Adrenal gland (tissue), 5 donors: Measurements from ENCODE around the gene KMT2E.

Experiments
- CTCF ChIP-seq, 6 experiments: fragments of 450-650 bp in 4 of 6; fragments of 200-600 bp in 2 of 6; sonication (generic) in 1 of 6; IDR thresholded peaks; 1 replicate in 5 of 6; 2 replicates in 1 of 6; pipeline versions ENCODE4 v1.5.1 to v1.8.0; 2016 to 2021; ENCODE audit warnings: antibody characterized with exemption in 6 of 6, mild to moderate bottlenecking in 2 of 6, moderate library complexity in 1 of 6
- POLR2A ChIP-seq, 2 donors: fragments of 450-650 bp; IDR thresholded peaks; one replicate each; pipeline ENCODE4 v1.6.1; 2017; ENCODE audit warnings: antibody characterized with exemption in 2 of 2, mild to moderate bottlenecking in 2 of 2, moderate library complexity in 1 of 2
- donor health status: DM: no; HTN: no; CAD: no.

GRCh38 chr7:105151152-105151551 is 137.1 kb downstream of the KMT2E start:
- TF ChIP-seq CTCF (IDR thresholded peaks at IDR 0.05) (no peak), POLR2A (IDR thresholded peaks at IDR 0.05) (no peak)
